PC-9 (cell line): Measurements from ENCODE around the gene ANKS4B. TPM values are rescaled to one million over a fixed set of nuclear protein-coding genes. Genes with fewer than 3 reads are reported as not detected.
"Not testable (repeated sequence)": the region's sequence is repeated elsewhere in the genome, so short reads cannot be mapped to it uniquely, and the experiment has no call there.

Experiments used
- BruUV-seq: library from RNA; stranded (reverse); fragments of 400-500 nt; replicated peaks from 2 replicates; lab custom pipeline; 2021; lab: Mats Ljungman, UMichigan
- CTCF ChIA-PET: fragments of 300-600 bp; sonication (Branson Sonifier 250); formaldehyde crosslinking; loops from one replicate; lab custom pipeline; 2022; ENCODE audit warnings: antibody characterized with exemption; lab: Charles Lee
- POLR2A ChIA-PET: fragments of 300-600 bp; sonication (Branson Sonifier 250); formaldehyde crosslinking; loops from one replicate; lab custom pipeline; 2022; ENCODE audit warnings: antibody characterized with exemption; ENCODE audit not compliant: unreplicated experiment; lab: Charles Lee
- DNase-seq, 2 experiments: peaks; one replicate each; pipeline versions ENCODE4 v3.0.0 to v3.0.0-alpha.2; 2015 to 2022; ENCODE audit warnings: mixed read lengths in 1 of 2
- H2AFZ ChIP-seq: fragments of 200-600 bp; sonication (generic); 2 replicates; pipeline ENCODE4 v1.8.1; 2017; ENCODE audit warnings: antibody characterized with exemption
- H3F3A ChIP-seq: fragments of 200-600 bp; sonication (generic); 2 replicates; pipeline ENCODE4 v1.8.1; 2017; ENCODE audit warnings: antibody characterized with exemption, mild to moderate bottlenecking, low read depth; ENCODE audit not compliant: insufficient read depth
- H3K27ac ChIP-seq: fragments of 200-600 bp; sonication (generic); 2 replicates; pipeline ENCODE4 v1.6.1; 2016; ENCODE audit warnings: mixed run types
- H3K27me3 ChIP-seq: fragments of 200-600 bp; sonication (generic); 2 replicates; pipeline ENCODE4 v1.6.1; 2016; ENCODE audit warnings: low read depth, mixed run types; ENCODE audit not compliant: insufficient read depth
- H3K36me3 ChIP-seq: fragments of 200-600 bp; sonication (generic); 2 replicates; pipeline ENCODE4 v1.6.1; 2016; ENCODE audit warnings: low read depth, mixed run types
- H3K4me1 ChIP-seq: fragments of 200-600 bp; sonication (generic); replicated peaks from 2 replicates; pipeline ENCODE4 v1.6.1; 2016; ENCODE audit warnings: mixed run types; ENCODE audit not compliant: insufficient read depth
- H3K4me2 ChIP-seq: fragments of 200-600 bp; sonication (generic); 2 replicates; pipeline ENCODE4 v1.6.1; 2017; ENCODE audit warnings: mixed run types
- H3K4me3 ChIP-seq: fragments of 200-600 bp; sonication (generic); 2 replicates; pipeline ENCODE4 v1.6.1; 2016; ENCODE audit warnings: mixed run types
- H3K79me2 ChIP-seq: fragments of 200-600 bp; sonication (generic); 2 replicates; pipeline ENCODE4 v1.6.1; 2017; ENCODE audit warnings: low read depth, mixed run types
- H3K9me2 ChIP-seq: fragments of 200-600 bp; sonication (generic); 2 replicates; pipeline ENCODE4 v1.8.1; 2017; ENCODE audit warnings: mild to moderate bottlenecking; ENCODE audit not compliant: insufficient read depth
- H3K9me3 ChIP-seq: fragments of 200-600 bp; sonication (generic); 2 replicates; pipeline ENCODE4 v1.8.1; 2016; ENCODE audit warnings: low read depth; ENCODE audit not compliant: insufficient read depth
- H4K20me1 ChIP-seq: fragments of 200-600 bp; sonication (generic); 2 replicates; pipeline ENCODE4 v1.8.1; 2017; ENCODE audit not compliant: insufficient read depth
- CTCF ChIP-seq: fragments of 200-600 bp; sonication (generic); conservative IDR thresholded peaks from 2 replicates; pipeline ENCODE4 v1.6.1; 2017; ENCODE audit warnings: mixed run types, antibody characterized with exemption, mild to moderate bottlenecking, moderate library complexity
- EZH2 ChIP-seq: fragments of 200-600 bp; sonication (generic); IDR thresholded peaks from 2 replicates; pipeline ENCODE4 v1.8.0; 2017; ENCODE audit warnings: antibody characterized with exemption, low read depth
- intact Hi-C: fragments of 100-400 bp; cut with micrococcal nuclease; formaldehyde crosslinking; loops from one replicate; pipeline ENCODE4 v1.10.0; 2022; ENCODE audit not compliant: unreplicated experiment
- total RNA-seq: library from RNA; stranded (reverse); gene quantifications from 2 replicates; pipeline ENCODE4 v1.2.3, GENCODE V29; 2021

ANKS4B gene
- total RNA-seq, 1 experiment from 2014 or later = not detected

GRCh38 chr16:21194771-21195301 is 38.7 kb upstream of the ANKS4B start:
- ChIA-PET POLR2A (no interaction called here), CTCF (no interaction called here)
- H3K4me3 ChIP-seq = no peak overlapping the region
- no peaks in the 10 kb centered on the region for H3K9me3 ChIP-seq
- H3K9me2 ChIP-seq = no peaks in the 10 kb centered on the region
- H4K20me1 ChIP-seq = no peaks in the 10 kb centered on the region
- peaks cover 59% of the 10 kb centered on the region for H3K27me3 ChIP-seq
- no peak for DNase-seq
- no TSS peak for BruUV-seq
- H2AFZ ChIP-seq = no peak overlapping the region
- no peaks in the 10 kb centered on the region; the same call in 1 of the 2 replicates for H3F3A ChIP-seq
- no peaks in the 10 kb centered on the region for H3K36me3 ChIP-seq
- H3K4me1 ChIP-seq = no peaks in the 10 kb centered on the region
- no peak overlapping the region for H3K4me2 ChIP-seq
- intact Hi-C loops = no loop called here
- H3K79me2 ChIP-seq = no peaks in the 10 kb centered on the region
- TF ChIP-seq EZH2 = no peak
- TF ChIP-seq CTCF = no peak
- H3K27ac ChIP-seq = no peak overlapping the region

GRCh38 chr16:21195330-21195729 is 38.2 kb upstream of the ANKS4B start:
- CTCF ChIA-PET, POLR2A ChIA-PET, H3K4me1 ChIP-seq, DNase-seq, H3K27ac ChIP-seq, BruUV-seq, H3K9me3 ChIP-seq, H3K79me2 ChIP-seq, H3F3A ChIP-seq, H2AFZ ChIP-seq, H3K9me2 ChIP-seq, intact Hi-C loops, H3K4me3 ChIP-seq, H3K4me2 ChIP-seq, H3K36me3 ChIP-seq, H4K20me1 ChIP-seq: not testable (repeated sequence)
- peaks cover 64% of the 10 kb centered on the region for H3K27me3 ChIP-seq

- CTCF ChIA-PET = no interaction called here
- H3K27ac ChIP-seq = no peak overlapping the region
- no peak for TF ChIP-seq EZH2
- no peak for TF ChIP-seq CTCF
- no peak for DNase-seq
- intact Hi-C loops = no loop called here
- no peaks in the 10 kb centered on the region for H3K4me1 ChIP-seq
- H3K4me3 ChIP-seq = no peak overlapping the region
- no peaks in the 10 kb centered on the region; the same call in 1 of the 2 replicates for H3F3A ChIP-seq
- POLR2A ChIA-PET = no interaction called here
- H3K79me2 ChIP-seq = no peaks in the 10 kb centered on the region
- H4K20me1 ChIP-seq = no peaks in the 10 kb centered on the region
- no peak overlapping the region for H2AFZ ChIP-seq
- no TSS peak for BruUV-seq
- H3K27me3 ChIP-seq = peaks cover 81% of the 10 kb centered on the region
- H3K9me2 ChIP-seq = no peaks in the 10 kb centered on the region
- H3K36me3 ChIP-seq = no peaks in the 10 kb centered on the region
- no peaks in the 10 kb centered on the region for H3K9me3 ChIP-seq
- no peak overlapping the region for H3K4me2 ChIP-seq
Measured at GRCh38 chr16:21197112-21197511, 36.4 kb upstream of the ANKS4B start.

- TF ChIP-seq EZH2 (no peak), CTCF (no peak)
- Histone ChIP-seq H4K20me1 (no peaks in the 10 kb centered on the region), H2AFZ (no peak overlapping the region), H3K27ac (no peak overlapping the region), H3K79me2 (no peaks in the 10 kb centered on the region), H3K9me3 (no peaks in the 10 kb centered on the region), H3K27me3 (peaks cover 86% of the 10 kb centered on the region), H3K9me2 (no peaks in the 10 kb centered on the region), H3F3A (no peaks in the 10 kb centered on the region), H3K4me3 (no peak overlapping the region), H3K4me1 (no peaks in the 10 kb centered on the region), H3K36me3 (no peaks in the 10 kb centered on the region), H3K4me2 (no peak overlapping the region)
- DNase-seq = no peak
- ChIA-PET CTCF (no interaction called here), POLR2A (no interaction called here)
- no TSS peak for BruUV-seq
- intact Hi-C loops = no loop called here
Measured at GRCh38 chr16:21197621-21198020, 35.9 kb upstream of the ANKS4B start.
